ENCODE measurements around the gene MORN4.

DNA sequence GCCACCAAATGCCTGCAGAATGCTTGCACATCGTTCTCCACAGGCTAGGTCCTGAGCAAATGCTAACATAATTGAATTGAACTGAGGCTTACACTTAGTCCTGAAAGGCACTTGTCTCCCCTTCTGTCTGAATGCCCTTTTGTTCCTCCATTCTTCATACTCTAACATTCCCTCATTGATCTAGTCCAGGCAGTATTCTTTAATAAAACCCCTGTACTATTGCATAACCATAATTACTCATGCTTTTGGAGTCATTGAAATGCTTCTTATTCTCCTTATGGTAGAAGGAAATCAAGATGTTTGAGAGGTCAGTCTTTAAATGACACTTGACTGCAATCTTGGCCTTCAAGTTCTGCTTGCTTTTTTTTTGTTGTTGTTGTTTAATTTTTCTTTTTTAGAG, 14.3 kb upstream of the MORN4 start:
- TF ChIP-seq EZH2 (IDR thresholded peaks at IDR 0.05; ENCODE audit: low read length), result no peak
- TF ChIP-seq, protein P1, sequence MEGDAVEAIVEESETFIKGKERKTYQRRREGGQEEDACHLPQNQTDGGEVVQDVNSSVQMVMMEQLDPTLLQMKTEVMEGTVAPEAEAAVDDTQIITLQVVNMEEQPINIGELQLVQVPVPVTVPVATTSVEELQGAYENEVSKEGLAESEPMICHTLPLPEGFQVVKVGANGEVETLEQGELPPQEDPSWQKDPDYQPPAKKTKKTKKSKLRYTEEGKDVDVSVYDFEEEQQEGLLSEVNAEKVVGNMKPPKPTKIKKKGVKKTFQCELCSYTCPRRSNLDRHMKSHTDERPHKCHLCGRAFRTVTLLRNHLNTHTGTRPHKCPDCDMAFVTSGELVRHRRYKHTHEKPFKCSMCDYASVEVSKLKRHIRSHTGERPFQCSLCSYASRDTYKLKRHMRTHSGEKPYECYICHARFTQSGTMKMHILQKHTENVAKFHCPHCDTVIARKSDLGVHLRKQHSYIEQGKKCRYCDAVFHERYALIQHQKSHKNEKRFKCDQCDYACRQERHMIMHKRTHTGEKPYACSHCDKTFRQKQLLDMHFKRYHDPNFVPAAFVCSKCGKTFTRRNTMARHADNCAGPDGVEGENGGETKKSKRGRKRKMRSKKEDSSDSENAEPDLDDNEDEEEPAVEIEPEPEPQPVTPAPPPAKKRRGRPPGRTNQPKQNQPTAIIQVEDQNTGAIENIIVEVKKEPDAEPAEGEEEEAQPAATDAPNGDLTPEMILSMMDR (optimal IDR thresholded peaks at IDR 0.05 in 1 of 3, IDR thresholded peaks at IDR 0.05 in 1 of 3, conservative IDR thresholded peaks at IDR 0.05 in 1 of 3; ENCODE audit: extremely low read depth in 1 of 3, insufficient read depth in 2 of 3, low read length in 3 of 3), result no peak
